NCI-H2081 treated with DMSO at 0.1 percent for 48 hours (cell line): ENCODE measurements around the gene SLC49A3.
"Not testable (repeated sequence)": the region's sequence is repeated elsewhere in the genome, so short reads cannot be mapped to it uniquely, and the experiment has no call there.

Source experiments
- DNase-seq: peaks from one replicate; lab custom pipeline; 2025; lab: John Stamatoyannopoulos, UW

SLC49A3 gene

DNA sequence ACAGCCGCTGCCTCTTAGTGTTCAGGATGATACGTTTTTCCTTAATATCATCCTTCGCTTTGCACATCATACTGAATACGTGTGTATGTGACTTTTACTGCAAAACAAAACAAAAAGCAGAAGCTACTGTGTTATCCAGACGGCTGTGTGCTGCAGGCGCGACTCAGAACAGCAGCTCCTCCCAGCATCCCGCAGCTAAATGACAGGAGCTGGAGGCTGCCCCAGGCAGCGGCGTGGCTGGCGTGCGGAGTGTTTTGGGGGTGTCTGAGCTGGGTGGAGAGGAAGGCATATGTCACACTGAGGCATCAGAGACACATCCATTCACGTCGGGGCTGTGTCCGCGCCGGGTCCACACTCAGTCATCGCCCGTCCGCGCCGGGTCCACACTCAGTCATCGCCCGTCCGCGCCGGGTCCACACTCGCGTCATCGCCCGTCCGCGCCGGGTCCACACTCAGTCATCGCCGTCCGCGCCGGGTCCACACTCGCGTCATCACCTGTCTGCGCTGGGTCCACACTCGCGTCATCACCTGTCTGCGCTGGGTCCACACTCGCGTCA is 33.3 kb upstream of the SLC49A3 start:
- no peak for DNase-seq

- no peak for DNase-seq
Measured at GRCh38 chr4:721261-722168, 32.6 kb upstream of the SLC49A3 start.

DNA sequence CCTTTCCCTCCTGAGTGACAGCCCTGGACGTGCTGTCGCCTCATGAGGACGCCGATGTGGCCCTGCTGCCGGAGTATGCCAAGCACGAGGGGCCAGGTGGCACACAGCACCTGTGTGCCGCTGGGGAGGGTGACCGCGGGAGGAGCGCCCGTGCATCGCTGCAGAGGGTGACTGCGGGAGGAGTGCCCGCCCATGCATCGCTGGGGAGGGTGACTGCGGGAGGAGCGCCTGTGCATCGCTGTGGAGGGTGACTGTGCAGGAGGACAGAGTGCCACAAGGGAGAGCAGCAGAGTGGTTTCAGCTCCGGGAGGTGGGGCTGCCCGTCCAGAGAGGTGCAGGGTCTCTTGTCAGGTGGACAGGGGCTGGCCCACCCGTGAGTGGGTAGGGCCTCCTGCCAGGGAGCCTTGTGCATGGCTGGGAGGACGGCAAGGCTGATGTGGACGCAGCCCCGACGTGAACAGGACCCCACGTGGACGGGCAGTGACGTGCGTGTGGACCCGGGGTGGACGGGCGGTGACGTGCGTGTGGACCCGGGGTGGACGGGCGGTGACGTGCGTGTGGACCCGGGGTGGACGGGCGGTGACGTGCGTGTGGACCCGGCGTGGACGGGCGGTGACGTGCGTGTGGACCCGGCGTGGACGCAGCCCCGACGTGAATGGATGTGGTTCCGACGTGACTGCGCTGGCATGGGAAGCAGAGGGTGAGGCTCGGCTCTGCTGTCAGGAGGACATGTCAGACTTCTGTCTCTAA is 31.3 kb upstream of the SLC49A3 start:
- DNase-seq = no peak

DNA sequence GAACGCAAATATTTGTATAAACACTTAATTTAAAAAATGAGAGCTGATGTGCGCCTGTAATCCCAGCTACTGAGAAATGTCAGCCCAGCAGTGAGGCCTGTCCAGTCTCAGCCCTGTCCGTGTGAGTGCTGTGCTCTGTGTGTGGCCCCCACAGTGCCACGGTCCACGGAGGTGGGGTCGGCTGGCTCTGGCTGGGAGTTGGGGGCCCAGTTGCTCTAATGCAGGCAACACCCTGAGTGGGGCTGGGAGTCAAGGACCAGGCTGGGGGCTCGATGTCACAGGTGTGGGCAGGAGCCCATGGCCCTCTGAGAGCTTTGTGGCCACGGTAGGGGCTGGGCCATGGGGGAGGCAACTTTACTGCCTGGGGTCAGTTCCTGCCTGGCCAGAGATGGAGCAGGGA is 29.5 kb upstream of the SLC49A3 start:
- DNase-seq = no peak

GRCh38 chr4:717601-718320 is 28.8 kb upstream of the SLC49A3 start:
- DNase-seq = no peak

- DNase-seq = no peak
Measured at GRCh38 chr4:714087-714486, 25.1 kb upstream of the SLC49A3 start.

DNA sequence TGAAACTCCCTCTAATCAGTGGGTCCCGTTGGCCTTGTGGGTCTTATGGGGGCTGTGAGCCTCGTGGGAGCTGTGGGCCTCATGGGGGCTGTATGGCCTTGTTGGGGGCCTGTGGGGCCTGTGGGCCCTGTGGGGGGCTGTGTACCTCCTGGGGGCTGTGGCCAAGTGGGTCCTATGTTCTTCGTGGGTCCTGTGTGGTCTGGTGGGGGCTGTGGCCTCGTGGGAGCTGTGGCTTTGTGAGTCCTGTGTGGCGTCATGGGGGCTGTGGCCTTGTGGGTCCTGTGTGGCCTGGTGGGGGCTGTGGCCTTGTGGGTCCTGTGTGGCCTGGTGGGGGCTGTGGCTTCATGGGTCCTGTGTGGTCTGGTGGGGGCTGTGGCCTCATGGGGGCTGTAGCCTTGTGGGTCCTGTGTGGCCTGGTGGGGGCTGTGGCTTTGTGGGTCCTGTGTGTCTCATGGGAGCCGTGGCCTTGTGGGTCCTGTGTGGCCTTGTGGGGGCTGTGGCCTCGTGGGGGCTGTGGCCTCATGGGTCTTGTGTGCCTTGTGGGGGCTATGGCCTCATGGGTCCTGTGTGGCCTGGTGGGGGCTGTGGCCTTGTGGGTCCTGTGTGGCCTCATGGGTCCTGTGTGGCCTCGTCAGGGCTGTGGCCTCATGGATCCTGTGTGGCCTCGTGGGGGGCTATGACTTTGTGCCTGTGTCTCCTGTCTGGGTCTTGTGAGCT is 24.1 kb upstream of the SLC49A3 start:
- no peak for DNase-seq

- no peak for DNase-seq
Measured at GRCh38 chr4:712093-712492, 23.1 kb upstream of the SLC49A3 start.

- no peak for DNase-seq
Measured at GRCh38 chr4:710916-711315, 22.0 kb upstream of the SLC49A3 start.

DNA sequence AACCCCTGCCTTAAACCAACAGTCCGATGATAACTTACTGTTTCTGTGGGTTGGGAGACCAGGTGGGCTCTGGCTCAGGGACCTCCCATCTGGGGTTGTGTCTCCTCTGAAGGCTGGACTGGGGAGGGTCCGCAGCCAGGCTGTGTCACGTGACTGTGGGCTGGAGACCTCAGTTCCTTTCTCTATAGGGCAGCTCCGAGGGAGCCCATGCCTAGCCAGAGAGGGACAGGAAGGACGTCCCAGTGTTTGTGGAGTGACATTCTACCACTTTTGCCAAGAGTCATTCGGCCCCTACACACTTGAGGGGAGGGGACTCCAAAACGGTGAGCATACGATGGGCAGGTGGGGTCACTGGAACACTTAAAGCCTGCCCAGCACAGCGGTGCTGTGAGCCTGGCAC is 21.2 kb upstream of the SLC49A3 start:
- DNase-seq = no peak

DNA sequence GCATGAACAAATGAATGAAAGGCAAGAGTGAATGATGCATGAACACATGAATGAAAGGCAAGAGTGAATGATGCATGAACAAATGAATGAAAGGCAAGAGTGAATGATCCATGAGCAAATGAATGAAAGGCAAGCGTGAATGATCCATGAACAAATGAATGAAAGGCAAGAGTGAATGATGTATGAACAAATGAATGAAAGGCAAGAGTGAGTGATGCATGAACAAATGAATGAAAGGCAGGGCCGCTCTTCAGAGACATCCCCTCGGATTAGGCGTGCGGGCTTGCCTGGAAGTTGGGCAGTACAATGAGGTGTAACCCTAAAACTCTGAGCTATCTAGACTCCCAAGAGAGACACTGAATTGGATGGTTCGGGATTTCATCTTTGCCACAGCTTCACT is 20.4 kb upstream of the SLC49A3 start:
- DNase-seq = no peak

GRCh38 chr4:708631-708933 is 19.6 kb upstream of the SLC49A3 start:
- no peak for DNase-seq

DNA sequence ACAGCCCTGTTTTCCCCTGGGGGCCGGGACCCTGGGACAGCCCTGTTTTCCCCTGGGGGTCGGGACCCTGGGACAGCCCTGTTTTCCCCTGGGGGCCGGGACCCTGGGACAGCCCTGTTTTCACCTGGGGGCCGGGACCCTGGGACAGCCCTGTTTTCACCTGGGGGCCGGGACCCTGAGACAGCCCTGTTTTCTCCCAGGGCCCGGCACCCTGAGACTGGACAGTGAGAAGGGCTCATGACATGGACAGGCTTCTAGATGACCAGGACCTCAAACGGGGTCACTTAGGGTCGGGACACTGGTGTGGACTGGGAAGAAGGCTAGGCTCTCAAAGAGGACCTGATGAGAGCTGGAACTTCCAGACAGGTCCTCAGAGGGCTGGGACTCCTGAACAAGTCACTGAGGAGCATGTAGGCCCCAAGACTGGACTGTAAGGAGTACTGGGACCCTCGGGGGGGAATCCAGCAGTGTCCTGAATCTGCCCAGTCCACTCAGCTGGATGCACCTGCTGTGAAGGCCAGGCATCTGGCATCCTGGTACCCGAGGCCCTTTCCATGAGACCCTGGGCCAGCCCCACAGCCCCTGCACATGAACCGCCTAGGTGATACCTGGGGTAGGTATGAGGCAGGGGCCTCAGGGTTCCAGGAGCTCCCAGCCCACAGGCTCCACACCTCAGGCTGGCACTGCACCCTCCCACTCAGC is 19.1 kb upstream of the SLC49A3 start:
- no peak for DNase-seq

- no peak for DNase-seq
Measured at GRCh38 chr4:706834-707598, 18.1 kb upstream of the SLC49A3 start.

GRCh38 chr4:706083-706633 is 17.2 kb upstream of the SLC49A3 start:
- DNase-seq = not testable (repeated sequence)

GRCh38 chr4:705278-706082 is 16.5 kb upstream of the SLC49A3 start, which contains the start of gene PCGF3:
Gene PCGF3 (plus strand): TSS chr4:705832. CDS start chr4:733681, 27,849 bp downstream.
- DNase-seq = peak; percentile 62

DNA sequence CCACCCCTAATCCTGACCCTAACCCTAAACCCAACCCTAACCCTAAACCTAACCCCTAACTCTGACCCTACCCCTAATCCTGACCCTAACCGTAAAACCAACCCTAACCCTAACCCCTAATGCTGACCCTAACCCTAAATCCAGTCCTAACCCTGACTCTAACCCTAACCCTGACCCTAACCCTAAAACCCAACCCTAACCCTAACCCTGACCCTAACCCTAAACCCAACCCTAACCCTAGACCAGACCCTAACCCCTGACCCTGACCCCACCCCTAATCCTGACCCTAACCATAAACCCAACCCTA is 16.0 kb upstream of the SLC49A3 start:
- no peak for DNase-seq

GRCh38 chr4:704198-704891 is 15.4 kb upstream of the SLC49A3 start:
- no peak for DNase-seq
